Omental fat pad (tissue), 4 donors: ENCODE results near the gene DIP2C. TPM values are rescaled to one million over a fixed set of nuclear protein-coding genes. Genes with fewer than 3 reads are reported as not detected.

Experiments used
- ATAC-seq: fragments of 150-250 bp; one replicate; pipeline ENCODE4 v1.9.1; 2016; ENCODE audit warnings: mild to moderate bottlenecking, moderate library complexity; ENCODE audit not compliant: low FRiP score
- DNase-seq: peaks from one replicate; pipeline ENCODE4 v3.0.0-alpha.2; 2019; ENCODE audit warnings: low spot score
- total RNA-seq, 4 donors: library from RNA; depleted of rRNA; stranded (reverse); fragments of >200 nt; gene quantifications; one replicate each; pipeline ENCODE4 v1.1.0, GENCODE V29; 2016
- TF ChIP-seq, protein P1 (sequence below), 3 donors: fragments of 450-650 bp; IDR thresholded peaks; one replicate each; pipeline ENCODE4 v1.5.1; 2016 to 2017; ENCODE audit warnings: antibody characterized with exemption in 3 of 3, mild to moderate bottlenecking in 3 of 3, moderate library complexity in 2 of 3

The DIP2C gene
- total RNA-seq, 4 donors from 2014 or later = 19.7 to 56.5 (median 31.1) TPM

DNA sequence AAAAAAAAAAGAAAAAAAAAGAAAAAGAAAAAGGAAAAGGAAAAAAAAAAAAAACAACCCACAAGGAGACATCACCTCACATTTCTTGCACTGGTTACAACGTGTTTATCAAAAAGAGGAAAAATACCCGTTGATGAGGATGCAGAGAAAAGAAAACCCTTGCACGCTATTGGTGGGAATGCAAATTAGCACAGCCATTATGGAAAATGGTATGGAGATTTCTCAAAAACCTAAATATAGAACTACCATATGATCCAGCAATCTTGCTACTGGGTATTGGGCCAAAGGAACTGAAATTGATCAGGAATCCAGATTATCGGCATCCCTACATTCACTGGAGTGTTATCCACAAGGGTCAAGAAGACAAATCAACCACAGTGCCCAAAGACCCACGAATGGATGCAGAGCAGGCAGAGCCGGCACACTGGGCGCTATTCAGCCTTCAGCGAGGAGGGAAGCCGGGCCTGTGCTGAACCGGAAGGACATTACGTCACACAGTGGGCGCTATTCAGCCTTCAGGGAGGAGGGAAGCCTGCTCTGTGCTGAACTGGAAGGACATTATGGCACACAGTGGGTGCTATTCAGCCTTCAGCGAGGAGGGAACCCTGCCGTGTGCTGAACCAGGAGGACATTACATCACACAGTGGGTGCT lies 295.6 kb downstream of the DIP2C start:
- ATAC-seq (no peak), DNase-seq (no peak)
- TF ChIP-seq, protein P1, sequence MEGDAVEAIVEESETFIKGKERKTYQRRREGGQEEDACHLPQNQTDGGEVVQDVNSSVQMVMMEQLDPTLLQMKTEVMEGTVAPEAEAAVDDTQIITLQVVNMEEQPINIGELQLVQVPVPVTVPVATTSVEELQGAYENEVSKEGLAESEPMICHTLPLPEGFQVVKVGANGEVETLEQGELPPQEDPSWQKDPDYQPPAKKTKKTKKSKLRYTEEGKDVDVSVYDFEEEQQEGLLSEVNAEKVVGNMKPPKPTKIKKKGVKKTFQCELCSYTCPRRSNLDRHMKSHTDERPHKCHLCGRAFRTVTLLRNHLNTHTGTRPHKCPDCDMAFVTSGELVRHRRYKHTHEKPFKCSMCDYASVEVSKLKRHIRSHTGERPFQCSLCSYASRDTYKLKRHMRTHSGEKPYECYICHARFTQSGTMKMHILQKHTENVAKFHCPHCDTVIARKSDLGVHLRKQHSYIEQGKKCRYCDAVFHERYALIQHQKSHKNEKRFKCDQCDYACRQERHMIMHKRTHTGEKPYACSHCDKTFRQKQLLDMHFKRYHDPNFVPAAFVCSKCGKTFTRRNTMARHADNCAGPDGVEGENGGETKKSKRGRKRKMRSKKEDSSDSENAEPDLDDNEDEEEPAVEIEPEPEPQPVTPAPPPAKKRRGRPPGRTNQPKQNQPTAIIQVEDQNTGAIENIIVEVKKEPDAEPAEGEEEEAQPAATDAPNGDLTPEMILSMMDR (IDR thresholded peaks at IDR 0.05) = no peak

DNA sequence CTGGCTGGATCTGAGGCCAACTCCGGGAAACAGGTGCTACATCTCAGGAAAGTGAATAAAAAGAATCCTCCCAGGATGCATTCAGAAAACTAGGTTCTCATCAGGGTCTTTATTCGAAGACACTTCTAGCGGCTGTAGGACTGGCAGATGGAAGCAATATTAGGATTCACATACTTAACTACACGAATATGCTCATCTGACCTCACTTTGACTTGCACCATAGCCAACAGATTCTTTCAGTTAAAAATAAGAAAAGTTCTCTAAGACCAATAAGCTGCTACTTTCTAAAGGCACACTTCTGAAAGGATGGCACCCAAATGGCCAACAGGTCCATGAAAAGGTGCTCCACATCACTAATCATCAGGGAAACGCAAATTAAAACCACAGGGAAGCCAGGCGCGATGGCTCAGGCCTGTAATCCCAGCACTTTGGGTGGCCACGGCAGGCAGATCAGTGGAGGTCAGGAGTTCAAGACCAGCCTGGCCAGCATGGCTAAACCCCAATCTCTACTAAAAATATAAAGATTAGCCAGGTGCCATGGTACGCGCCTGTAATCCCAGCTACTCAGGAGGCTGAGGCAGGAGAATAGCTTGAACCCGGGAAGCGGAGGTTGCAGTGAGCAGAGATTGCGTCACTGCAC lies 296.2 kb downstream of the DIP2C start:
- ATAC-seq = no peak
- TF ChIP-seq, protein P1 (IDR thresholded peaks at IDR 0.05) = no peak
- no peak for DNase-seq

DNA sequence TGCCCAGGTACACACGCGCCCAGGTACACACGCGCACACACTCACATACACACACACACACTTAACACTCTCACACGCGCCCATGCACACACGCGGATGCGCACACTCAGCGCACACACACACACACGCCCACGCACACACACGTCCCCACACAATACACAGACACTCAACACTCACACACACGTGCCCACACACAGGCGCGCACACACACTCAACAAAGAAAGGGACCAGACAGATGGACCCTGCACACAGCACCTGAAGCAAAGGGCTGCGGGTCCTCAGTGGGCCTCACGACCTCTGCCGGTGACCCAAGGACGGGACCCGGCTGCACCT lies 296.8 kb downstream of the DIP2C start:
- DNase-seq (no peak), ATAC-seq (no peak)
- TF ChIP-seq, protein P1 (IDR thresholded peaks at IDR 0.05) = no peak

DNA sequence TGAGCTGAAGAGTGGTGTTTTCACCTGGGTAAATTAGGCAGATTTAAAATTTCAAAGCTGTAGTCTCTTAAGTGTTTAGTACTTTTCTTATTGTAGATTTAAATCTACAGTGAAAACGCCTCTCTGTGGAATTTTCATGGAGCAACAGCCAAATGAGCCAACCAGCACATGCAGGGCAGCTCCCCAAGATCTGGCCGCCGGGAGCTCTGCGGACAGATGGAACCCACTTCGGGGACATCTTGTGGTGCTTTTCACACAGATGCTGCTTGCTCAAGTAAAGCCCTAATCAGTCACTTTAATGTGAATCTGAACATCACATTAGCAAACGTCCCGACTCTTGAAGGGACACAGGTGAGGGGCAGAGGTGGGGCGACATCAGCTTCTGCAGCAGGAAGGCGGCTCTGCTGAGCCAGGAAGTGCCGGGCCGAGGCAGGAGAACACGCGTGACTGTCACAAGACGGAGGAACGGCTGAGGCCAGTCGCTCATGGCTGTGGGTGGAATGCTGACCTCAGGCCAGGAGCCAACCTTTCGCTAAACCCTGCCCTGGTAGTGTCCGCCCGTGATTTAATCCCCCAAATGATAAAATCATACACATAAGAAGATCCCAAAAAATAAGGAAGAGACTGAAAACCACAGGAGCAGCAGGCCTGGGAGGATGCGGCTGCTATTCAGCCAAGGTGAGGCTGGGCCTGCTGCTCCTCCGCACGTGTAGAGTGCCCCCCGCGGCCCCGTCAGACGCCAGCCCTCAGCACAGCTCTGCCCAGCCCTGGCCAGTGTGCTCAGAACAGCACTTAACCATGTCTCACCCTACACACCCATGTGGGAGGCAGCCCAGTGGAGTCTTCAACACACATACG lies 297.4 kb downstream of the DIP2C start:
- ATAC-seq (no peak), DNase-seq (no peak)
- TF ChIP-seq, protein P1 (IDR thresholded peaks at IDR 0.05) = no peak

DNA sequence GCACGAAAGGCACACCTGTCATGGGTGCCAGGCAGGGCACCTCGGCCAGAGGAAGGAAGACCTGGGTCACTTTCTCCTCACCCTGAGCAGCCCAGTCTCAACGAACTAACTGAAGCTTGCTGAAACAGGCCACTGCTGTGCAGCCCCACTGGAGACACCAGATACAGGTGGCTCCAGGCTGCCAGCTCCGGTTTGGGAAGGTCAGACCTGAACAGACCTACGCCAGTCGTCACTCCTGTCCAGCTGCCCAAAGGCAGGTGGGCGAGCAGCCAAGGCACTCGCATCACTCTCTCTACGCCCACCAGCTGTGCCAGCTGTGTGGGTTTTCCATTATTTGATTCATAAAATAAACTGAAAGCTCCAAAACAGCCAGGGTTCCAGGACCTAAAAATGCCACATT lies 298.2 kb downstream of the DIP2C start:
- ATAC-seq (no peak), DNase-seq (no peak)
- TF ChIP-seq, protein P1 (IDR thresholded peaks at IDR 0.05) = no peak

DNA sequence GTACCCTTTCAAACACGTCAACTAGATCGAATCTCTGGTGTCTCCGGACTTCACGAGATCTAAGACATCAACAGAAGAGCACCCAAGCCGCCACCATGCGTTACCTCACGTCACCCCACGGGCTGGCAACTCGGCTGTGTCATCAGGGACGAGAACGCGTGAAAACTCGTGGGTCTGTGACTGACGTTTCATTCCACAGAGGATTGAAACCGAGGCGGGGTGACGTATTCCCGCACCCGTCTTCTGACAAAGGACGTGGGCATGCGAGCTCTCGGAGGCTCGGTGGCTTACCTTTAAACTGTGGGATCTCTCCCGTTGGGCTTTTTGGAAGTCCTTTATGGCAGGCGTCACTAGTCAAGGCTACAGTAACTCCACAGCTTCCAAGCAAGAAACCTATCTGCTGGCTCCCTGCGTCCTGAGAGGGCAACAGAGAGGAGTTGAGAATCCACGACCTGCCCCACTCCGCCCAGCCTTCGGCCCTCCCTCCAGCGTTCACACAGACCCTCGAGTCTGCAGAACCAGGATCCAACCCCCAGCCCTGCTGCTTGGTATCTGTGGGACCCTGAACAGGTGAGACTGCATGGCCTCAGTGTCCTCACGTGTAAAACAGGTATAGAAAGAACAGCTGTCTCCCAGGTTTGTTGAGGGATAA lies 298.9 kb downstream of the DIP2C start:
- ATAC-seq (no peak), DNase-seq (no peak)
- TF ChIP-seq, protein P1 (IDR thresholded peaks at IDR 0.05) = no peak
